Mesodermal cell (in vitro differentiated cells): ENCODE data around the gene ZFYVE21.

ENCODE experiments used
- H3K27ac ChIP-seq: 2 replicates; pipeline ENCODE4 v1.7.0; 2013; ENCODE audit warnings: mild to moderate bottlenecking, low read depth, low read length, moderate library complexity; ENCODE audit not compliant: severe bottlenecking
- H3K36me3 ChIP-seq: 2 replicates; pipeline ENCODE4 v1.7.1; 2013; ENCODE audit warnings: mild to moderate bottlenecking, low read length, moderate library complexity; ENCODE audit not compliant: control insufficient read depth, insufficient read depth
- H3K4me1 ChIP-seq: one replicate; pipeline ENCODE4 v1.7.1; 2013; ENCODE audit warnings: mild to moderate bottlenecking, low read length; ENCODE audit not compliant: insufficient read depth, control insufficient read depth, poor library complexity, severe bottlenecking
- H3K4me3 ChIP-seq: 2 replicates; pipeline ENCODE4 v1.7.0; 2013; ENCODE audit warnings: low read length, control low read depth, mild to moderate bottlenecking; ENCODE audit not compliant: insufficient read depth, poor library complexity, severe bottlenecking; ENCODE audit errors: extremely low read depth
- H3K9me3 ChIP-seq: 2 replicates; pipeline ENCODE4 v1.7.1; 2013; ENCODE audit warnings: mild to moderate bottlenecking, low read length, moderate library complexity; ENCODE audit not compliant: control insufficient read depth
- WGBS, 2 experiments: methylation state at CpG; one replicate each; pipeline ENCODE4 v1.1.5; 2013; ENCODE audit warnings: missing lambda C conversion rate in 2 of 2; ENCODE audit not compliant: insufficient coverage in 2 of 2; 5-methylcytosine and 5-hydroxymethylcytosine counted together

ZFYVE21 gene

DNA sequence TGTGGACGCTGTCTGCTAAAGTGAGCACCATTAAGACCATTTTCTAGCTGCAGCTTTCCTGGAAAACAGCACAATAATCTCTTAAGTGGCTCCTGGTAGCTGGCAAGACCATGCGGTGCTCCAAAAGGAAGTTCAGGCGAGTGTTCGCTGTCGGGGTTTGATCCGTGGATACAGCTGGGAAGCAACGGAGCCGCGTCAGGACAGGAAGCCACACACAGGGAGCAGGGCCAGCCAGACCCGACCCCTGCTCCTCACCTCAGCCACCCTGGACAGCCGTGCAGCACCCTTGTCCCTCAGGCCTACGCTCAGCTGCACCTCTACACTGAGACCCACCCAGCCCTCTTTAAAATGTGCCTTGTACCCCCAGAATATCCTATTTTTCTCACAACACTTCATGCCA, 19.4 kb downstream of the ZFYVE21 start:
- H3K36me3 ChIP-seq: peaks cover 42% of the 10 kb centered on the region
- 93 to 97% methylated on average over 9 to 10 of the region's 12 CpGs for WGBS, 2 experiments
- H3K4me1 ChIP-seq: no peaks in the 10 kb centered on the region
- H3K9me3 ChIP-seq: no peaks in the 10 kb centered on the region
- no peak overlapping the region for H3K27ac ChIP-seq
- H3K4me3 ChIP-seq: no peak overlapping the region

DNA sequence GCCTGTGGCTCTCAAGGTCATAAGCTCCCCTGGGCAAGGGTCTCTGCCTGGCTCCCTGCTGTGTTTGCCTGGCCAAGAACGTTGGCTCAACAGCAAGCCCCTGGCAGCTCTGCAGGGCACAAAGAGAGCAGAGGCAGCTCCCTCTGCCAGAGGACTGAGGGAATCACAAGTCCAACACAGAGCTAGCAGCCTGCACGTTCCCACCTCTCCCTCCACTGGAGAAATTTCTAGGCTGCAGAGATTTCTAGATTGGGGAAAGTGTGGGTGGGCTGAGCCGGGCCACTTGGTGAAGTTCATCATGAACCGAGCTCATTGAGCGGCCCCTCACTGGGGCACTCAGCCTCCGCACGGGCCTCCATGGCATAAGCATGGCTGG, 19.8 kb downstream of the ZFYVE21 start:
- WGBS, 2 experiments: 88 to 91% methylated on average over 6 of the region's 7 CpGs
- Histone ChIP-seq H3K4me1 (no peaks in the 10 kb centered on the region), H3K36me3 (peaks cover 38% of the 10 kb centered on the region), H3K27ac (no peak overlapping the region), H3K9me3 (no peaks in the 10 kb centered on the region), H3K4me3 (no peak overlapping the region)

DNA sequence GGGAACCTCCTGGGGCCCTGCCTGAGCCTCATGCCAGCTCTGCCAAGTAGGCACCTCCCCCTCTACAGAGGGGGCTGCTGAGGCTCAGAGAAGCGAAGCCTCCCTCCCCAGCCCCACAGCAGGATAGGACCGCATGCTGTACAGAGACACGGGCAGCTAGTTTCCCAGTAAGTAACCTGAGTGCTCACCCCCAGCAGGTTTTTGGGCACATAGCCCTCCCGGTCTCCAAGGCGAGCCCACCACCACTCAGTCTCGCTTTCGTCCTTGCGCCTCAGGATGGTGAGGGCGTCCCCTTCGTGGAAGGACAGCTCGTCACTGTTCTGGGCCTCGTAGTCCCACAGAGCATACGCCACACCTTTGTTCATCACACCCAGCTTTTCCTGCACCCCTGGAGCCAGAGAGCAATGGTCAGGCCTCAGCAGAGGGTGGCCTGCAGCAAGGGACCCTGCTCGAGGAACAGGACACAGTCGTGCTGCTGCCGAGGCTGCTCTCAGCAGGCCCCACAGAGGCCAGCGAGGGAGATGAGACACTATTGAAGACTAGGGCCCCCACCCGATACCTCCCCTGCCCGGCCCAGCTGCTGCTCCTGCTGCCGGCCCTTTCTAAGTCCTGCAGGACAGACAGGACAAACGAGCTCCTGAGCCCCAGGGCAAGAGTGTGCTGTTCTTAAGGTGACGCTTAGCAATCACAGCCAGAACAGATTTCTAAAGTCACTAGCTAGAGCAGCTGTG, 20.4 kb downstream of the ZFYVE21 start:
- Histone ChIP-seq H3K27ac (no peak overlapping the region), H3K4me1 (peaks cover 2% of the 10 kb centered on the region), H3K9me3 (no peaks in the 10 kb centered on the region), H3K4me3 (no peak overlapping the region), H3K36me3 (peaks cover 34% of the 10 kb centered on the region)
- WGBS, 2 experiments: 93% methylated on average over 22 of the region's 22 CpGs

DNA sequence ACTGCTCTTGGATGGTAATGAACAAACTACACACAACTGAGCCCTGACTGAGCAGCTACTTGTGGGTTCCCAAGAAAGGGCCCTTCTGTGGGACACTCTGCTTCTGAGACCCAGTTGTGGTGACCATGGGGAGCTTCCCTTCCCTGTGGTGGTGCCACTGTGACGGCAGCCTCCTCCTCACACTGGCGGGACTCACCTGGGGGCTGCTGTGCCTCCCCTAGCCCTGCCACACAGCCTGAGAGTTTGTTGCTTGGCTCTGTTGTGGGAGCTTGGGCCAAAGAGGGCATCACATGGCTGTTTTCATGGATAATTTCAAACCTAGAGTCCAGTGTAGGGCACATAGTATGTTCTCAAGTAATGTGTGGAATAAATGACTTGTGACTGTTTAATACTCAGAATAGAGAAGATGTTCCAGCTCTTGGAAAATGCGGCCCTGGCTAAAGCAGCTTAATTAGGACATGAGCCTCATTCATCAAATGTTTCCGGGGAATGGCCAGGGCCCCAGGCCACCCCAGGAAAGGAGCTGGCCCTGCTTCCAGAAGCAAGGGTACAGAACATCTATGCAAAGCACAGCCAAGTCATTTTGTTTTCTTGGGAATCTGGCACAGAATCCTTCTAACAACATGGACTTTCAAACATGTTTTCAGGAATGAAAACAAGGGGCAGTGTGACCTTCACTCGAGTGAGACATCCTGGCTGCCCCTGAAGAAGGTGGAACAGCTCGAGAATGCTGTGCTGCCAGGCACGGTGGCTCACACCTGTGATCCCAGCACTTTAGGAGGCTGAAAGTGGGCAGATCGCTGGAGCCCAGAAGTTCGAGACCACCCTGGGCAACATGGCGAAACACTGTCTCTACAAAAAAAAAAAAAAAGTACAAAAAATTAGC, 21.2 kb downstream of the ZFYVE21 start:
- H3K36me3 ChIP-seq: peaks cover 27% of the 10 kb centered on the region
- H3K4me1 ChIP-seq: peaks cover 9% of the 10 kb centered on the region
- WGBS, 2 experiments: 97% methylated on average over 6 of the region's 10 CpGs
- H3K27ac ChIP-seq: no peak overlapping the region
- H3K9me3 ChIP-seq: no peaks in the 10 kb centered on the region
- H3K4me3 ChIP-seq: no peak overlapping the region

DNA sequence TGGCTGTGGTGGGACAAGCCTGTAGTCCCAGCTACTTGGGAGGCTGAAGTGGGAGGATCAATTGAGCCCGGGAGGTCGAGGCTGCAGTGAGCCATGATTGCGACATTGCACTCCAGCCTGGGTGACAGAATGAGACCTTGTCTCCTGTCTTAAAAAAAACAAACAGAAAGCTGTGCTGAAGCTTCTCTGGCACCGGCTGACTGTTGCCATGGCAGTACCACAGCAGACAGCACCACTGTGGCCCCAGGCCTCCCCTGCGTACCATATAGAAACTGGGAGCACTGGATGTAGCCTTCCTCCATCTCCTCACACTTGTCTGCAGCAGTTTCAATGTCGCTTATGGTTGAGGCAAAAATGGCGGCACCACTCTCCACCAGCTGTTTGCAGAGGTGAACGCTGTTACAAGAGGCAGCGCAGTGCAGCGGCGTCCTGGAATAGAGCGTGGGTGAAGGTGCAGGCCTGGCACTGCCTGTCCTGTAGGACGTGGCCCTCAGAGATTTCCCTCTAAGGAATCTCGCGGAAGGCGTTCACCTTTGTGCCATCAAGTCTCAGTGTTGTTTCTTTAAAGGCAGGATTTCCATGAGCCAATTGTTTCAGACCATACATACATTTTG, 21.9 kb downstream of the ZFYVE21 start:
- H3K4me3 ChIP-seq: no peak overlapping the region
- WGBS, 2 experiments: 94 to 95% methylated on average over 14 to 16 of the region's 16 CpGs
- H3K36me3 ChIP-seq: peaks cover 24% of the 10 kb centered on the region
- peaks cover 10% of the 10 kb centered on the region for H3K4me1 ChIP-seq
- H3K27ac ChIP-seq: no peak overlapping the region
- no peaks in the 10 kb centered on the region for H3K9me3 ChIP-seq

DNA sequence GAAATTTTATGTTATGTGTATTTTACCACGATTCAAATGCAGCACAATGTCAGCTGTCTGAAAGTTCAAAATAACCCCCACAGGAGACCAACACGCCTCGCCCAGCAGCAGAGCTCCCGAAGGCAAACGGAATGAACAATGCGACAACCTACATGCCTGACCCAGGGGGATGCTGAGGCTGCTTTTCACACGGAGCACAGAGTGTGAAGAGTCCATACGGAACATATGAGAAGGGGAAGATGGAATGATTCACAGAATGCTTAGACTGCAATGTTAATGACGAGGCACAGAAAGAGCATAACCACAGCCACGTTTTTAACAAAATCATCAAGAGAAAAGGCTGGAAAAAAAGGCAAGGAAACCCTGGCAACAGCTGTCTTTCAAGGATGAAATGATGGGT, 22.6 kb downstream of the ZFYVE21 start:
- Histone ChIP-seq H3K4me1 (peaks cover 10% of the 10 kb centered on the region), H3K36me3 (peaks cover 20% of the 10 kb centered on the region), H3K27ac (no peak overlapping the region), H3K4me3 (no peak overlapping the region), H3K9me3 (no peaks in the 10 kb centered on the region)
- WGBS, 2 experiments: 86 to 89% methylated on average over 7 to 10 of the region's 10 CpGs

DNA sequence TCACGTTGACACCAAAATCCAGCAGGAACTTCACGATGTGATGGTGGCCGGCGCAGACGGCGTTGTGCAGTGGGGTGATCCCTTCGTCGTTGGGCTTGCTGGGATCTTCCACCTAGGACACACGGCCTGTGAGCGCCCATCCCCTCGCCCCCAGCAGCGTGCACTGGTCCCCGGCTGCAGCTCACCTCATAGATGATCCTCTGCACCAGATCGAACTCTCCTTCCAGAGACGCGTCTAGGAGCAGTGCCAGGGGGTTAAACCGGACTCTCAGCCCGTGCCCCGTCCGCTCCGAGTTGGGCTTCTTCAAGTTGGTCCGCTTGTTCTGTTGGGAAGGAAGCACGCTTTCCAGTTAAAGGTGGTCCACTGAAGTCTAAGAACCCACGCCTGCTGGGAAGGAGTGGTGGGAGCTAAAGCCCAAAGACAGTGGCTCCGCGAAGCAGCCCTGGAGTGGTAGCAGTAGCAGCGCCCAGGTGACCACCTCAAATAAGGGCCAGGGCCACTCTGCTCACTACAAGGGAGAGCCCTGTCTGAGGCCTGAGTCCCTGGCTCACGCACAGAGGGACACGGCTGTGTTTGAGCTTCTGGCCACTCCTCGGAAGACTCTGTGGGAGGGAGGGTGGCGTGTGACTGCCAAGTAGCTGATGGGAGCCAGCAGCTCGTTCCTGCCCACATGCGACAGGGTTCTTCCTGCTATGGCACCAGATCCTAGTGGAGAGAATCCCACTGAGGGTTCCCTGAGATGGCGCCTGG, 23.3 kb downstream of the ZFYVE21 start:
- WGBS, 2 experiments: 92 to 96% methylated on average over 24 to 30 of the region's 34 CpGs
- H3K27ac ChIP-seq: no peak overlapping the region
- H3K9me3 ChIP-seq: no peaks in the 10 kb centered on the region
- H3K4me3 ChIP-seq: no peak overlapping the region
- H3K4me1 ChIP-seq: peaks cover 10% of the 10 kb centered on the region
- peaks cover 15% of the 10 kb centered on the region for H3K36me3 ChIP-seq

DNA sequence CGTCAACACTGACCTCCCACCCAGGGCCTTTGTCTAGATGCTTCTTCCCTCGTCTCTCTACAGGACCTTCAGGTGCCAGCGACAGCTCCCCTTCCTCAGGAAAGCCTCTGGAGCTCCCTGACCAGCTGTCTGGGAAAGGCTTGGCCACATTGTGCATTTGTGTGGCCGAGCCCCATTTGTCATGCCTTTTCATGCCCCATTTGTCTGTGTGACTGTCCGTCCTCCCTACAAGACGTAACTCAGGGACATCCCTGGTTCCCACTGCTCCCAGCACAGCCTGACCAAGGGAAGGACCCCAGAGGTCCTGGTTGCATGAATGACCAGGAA, 23.8 kb downstream of the ZFYVE21 start:
- Histone ChIP-seq H3K27ac (no peak overlapping the region), H3K4me3 (no peak overlapping the region), H3K36me3 (peaks cover 9% of the 10 kb centered on the region), H3K4me1 (peaks cover 10% of the 10 kb centered on the region), H3K9me3 (no peaks in the 10 kb centered on the region)
- WGBS, 2 experiments: 94% methylated on average over 3 to 6 of the region's 6 CpGs

DNA sequence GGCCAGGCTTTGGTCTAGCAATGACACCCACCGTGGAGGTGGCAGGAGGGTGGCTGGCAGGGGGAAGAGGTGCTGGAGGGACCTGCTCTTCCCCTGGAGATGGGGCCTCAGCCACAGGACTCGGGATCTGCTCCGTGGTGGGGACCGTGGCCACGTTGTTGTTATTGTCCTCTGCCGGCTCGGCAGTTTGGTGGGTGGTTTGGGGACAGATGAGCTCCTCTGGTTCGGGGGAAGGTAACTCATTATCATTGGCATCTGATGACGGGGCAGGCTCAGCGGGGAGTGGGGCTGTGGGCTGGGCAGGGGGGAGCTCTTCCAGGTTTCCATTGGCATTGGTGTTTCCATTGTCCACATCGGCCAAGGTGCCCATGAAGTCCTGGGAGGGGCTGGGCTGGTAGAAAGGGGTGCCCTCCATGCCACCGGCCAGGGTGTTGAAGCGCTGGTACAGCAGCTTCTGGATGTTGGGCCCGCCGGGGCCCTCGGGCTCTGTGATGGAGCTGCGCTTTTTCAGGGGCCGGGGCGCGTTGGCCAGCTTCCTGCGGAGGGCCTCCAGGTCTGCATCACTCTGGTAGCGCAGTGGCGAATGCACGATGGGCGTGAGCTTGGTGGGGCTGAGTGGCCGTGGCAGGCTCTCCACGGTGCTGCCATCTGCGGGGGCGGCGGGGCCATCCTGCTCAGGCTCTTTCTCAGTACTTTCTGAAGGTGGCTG, 24.3 kb downstream of the ZFYVE21 start:
- Histone ChIP-seq H3K9me3 (no peaks in the 10 kb centered on the region), H3K27ac (no peak overlapping the region), H3K36me3 (peaks cover 4% of the 10 kb centered on the region), H3K4me3 (no peak overlapping the region), H3K4me1 (peaks cover 10% of the 10 kb centered on the region)
- 95% methylated on average over 27 to 30 of the region's 30 CpGs for WGBS, 2 experiments
